MCF 10A (cell line): ENCODE data around the gene MTNR1A. TPM values are rescaled to one million over a fixed set of nuclear protein-coding genes. Genes with fewer than 3 reads are reported as not detected.

ENCODE experiments used
- BruUV-seq: library from RNA; stranded (reverse); fragments of 400-500 nt; replicated peaks from 2 replicates; lab custom pipeline; 2021; lab: Mats Ljungman, UMichigan
- CTCF ChIA-PET: fragments of 300-600 bp; sonication (Branson Sonifier 250); formaldehyde crosslinking; extraction: SDS; loops from one replicate; lab custom pipeline; 2021; ENCODE audit warnings: antibody characterized with exemption, inconsistent platforms; lab: Yijun Ruan, JAX
- POLR2A ChIA-PET: fragments of 300-600, 350-650 bp; sonication (Branson Sonifier 250); formaldehyde crosslinking; extraction: SDS; loops from one replicate; lab custom pipeline; 2020; ENCODE audit warnings: antibody characterized with exemption, inconsistent platforms; lab: Yijun Ruan, JAX
- DNase-seq: peaks from one replicate; pipeline ENCODE4 v3.0.0-alpha.2; 2018; ENCODE audit not compliant: unreplicated experiment
- H3K27ac Mint-ChIP-seq: one replicate; pipeline ENCODE4 v1.8.0; 2022; ENCODE audit warnings: mild to moderate bottlenecking, low read depth, mixed read lengths; ENCODE audit not compliant: unreplicated experiment
- H3K27me3 Mint-ChIP-seq: one replicate; pipeline ENCODE4 v1.8.0; 2022; ENCODE audit warnings: mixed read lengths; ENCODE audit not compliant: insufficient read depth, unreplicated experiment
- H3K36me3 Mint-ChIP-seq: one replicate; pipeline ENCODE4 v1.8.0; 2022; ENCODE audit warnings: mild to moderate bottlenecking, moderate library complexity, mixed read lengths; ENCODE audit not compliant: insufficient read depth, unreplicated experiment
- H3K4me1 Mint-ChIP-seq: one replicate; pipeline ENCODE4 v1.8.0; 2022; ENCODE audit warnings: mixed read lengths; ENCODE audit not compliant: insufficient read depth, unreplicated experiment
- H3K4me3 Mint-ChIP-seq: one replicate; pipeline ENCODE4 v1.8.0; 2022; ENCODE audit warnings: mild to moderate bottlenecking, moderate library complexity, mixed read lengths; ENCODE audit not compliant: unreplicated experiment
- H3K9me3 Mint-ChIP-seq: one replicate; pipeline ENCODE4 v1.8.0; 2022; ENCODE audit warnings: mixed read lengths; ENCODE audit not compliant: unreplicated experiment
- intact Hi-C: fragments of 100-400 bp; cut with micrococcal nuclease; formaldehyde crosslinking; loops from 2 replicates; pipeline ENCODE4 v1.14.1; 2022
- total RNA-seq: library from RNA; stranded (reverse); gene quantifications from 2 replicates; pipeline ENCODE4 v1.2.3, GENCODE V29; 2022
- TF ChIP-seq, protein P1 (sequence below): fragments of 200-600 bp; IDR thresholded peaks from one replicate; pipeline ENCODE4 v1.8.0; 2022; ENCODE audit warnings: antibody characterized with exemption, mild to moderate bottlenecking; ENCODE audit not compliant: unreplicated experiment

Gene MTNR1A
- total RNA-seq, 1 experiment from 2014 or later = not detected

GRCh38 chr4:186581421-186581820 is 26.1 kb upstream of the MTNR1A start:
- ChIA-PET CTCF (interaction anchor here (0.5 to 1.6 kb wide), 3 partner anchors 8 to 285 kb away, joined by 5 to 7 read pairs (median 7); no protein-coding TSS in a partner anchor), POLR2A (interaction anchor here (0.6 to 1.7 kb wide), 2 partner anchors 10 to 32 kb away, joined by 3 to 4 read pairs; no protein-coding TSS in a partner anchor)
- Mint-ChIP-seq H3K9me3 (no peaks in the 10 kb centered on the region), H3K27ac (peak overlapping the region; percentile 49), H3K4me1 (no peaks in the 10 kb centered on the region), H3K27me3 (no peaks in the 10 kb centered on the region), H3K36me3 (peaks cover 42% of the 10 kb centered on the region), H3K4me3 (no peak overlapping the region)
- DNase-seq = no peak
- TF ChIP-seq, protein P1, sequence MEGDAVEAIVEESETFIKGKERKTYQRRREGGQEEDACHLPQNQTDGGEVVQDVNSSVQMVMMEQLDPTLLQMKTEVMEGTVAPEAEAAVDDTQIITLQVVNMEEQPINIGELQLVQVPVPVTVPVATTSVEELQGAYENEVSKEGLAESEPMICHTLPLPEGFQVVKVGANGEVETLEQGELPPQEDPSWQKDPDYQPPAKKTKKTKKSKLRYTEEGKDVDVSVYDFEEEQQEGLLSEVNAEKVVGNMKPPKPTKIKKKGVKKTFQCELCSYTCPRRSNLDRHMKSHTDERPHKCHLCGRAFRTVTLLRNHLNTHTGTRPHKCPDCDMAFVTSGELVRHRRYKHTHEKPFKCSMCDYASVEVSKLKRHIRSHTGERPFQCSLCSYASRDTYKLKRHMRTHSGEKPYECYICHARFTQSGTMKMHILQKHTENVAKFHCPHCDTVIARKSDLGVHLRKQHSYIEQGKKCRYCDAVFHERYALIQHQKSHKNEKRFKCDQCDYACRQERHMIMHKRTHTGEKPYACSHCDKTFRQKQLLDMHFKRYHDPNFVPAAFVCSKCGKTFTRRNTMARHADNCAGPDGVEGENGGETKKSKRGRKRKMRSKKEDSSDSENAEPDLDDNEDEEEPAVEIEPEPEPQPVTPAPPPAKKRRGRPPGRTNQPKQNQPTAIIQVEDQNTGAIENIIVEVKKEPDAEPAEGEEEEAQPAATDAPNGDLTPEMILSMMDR = no peak
- no TSS peak for BruUV-seq
- intact Hi-C loops = no loop called here

GRCh38 chr4:186580669-186581068 is 25.3 kb upstream of the MTNR1A start:
- Mint-ChIP-seq H3K36me3 (peaks cover 36% of the 10 kb centered on the region), H3K4me3 (no peak overlapping the region), H3K4me1 (no peaks in the 10 kb centered on the region), H3K27ac (no peak overlapping the region), H3K9me3 (no peaks in the 10 kb centered on the region), H3K27me3 (no peaks in the 10 kb centered on the region)
- DNase-seq = no peak
- TF ChIP-seq, protein P1 = no peak
- POLR2A ChIA-PET = interaction anchor here (0.6 to 1.7 kb wide), 2 partner anchors 10 to 33 kb away, joined by 3 to 4 read pairs; no protein-coding TSS in a partner anchor
- CTCF ChIA-PET = interaction anchor here (0.6 to 1.6 kb wide), 3 partner anchors 9 to 1751 kb away, joined by 3 to 7 read pairs (median 7); no protein-coding TSS in a partner anchor
- no TSS peak for BruUV-seq
- intact Hi-C loops = no loop called here

- DNase-seq = no peak
- intact Hi-C loops = no loop called here
- Mint-ChIP-seq H3K27ac (no peak overlapping the region), H3K9me3 (no peaks in the 10 kb centered on the region), H3K4me1 (no peaks in the 10 kb centered on the region), H3K36me3 (no peaks in the 10 kb centered on the region), H3K27me3 (no peaks in the 10 kb centered on the region), H3K4me3 (no peak overlapping the region)
- ChIA-PET POLR2A (no interaction called here), CTCF (interaction anchor here (0.8 to 1.6 kb wide), 3 partner anchors 17 to 293 kb away, joined by 3 to 7 read pairs (median 3); no protein-coding TSS in a partner anchor)
- TF ChIP-seq, protein P1 = no peak
- no TSS peak for BruUV-seq
Observed at GRCh38 chr4:186570193-186570996, 15.0 kb upstream of the MTNR1A start.

GRCh38 chr4:186569533-186570192 is 14.3 kb upstream of the MTNR1A start:
- Mint-ChIP-seq H3K4me3 (no peak overlapping the region), H3K27me3 (no peaks in the 10 kb centered on the region), H3K36me3 (peaks cover 6% of the 10 kb centered on the region), H3K4me1 (no peaks in the 10 kb centered on the region), H3K9me3 (no peaks in the 10 kb centered on the region), H3K27ac (no peak overlapping the region)
- POLR2A ChIA-PET = no interaction called here
- TF ChIP-seq, protein P1 = no peak
- no peak for DNase-seq
- BruUV-seq = no TSS peak
- intact Hi-C loops = no loop called here
- CTCF ChIA-PET = interaction anchor here (0.8 to 1.6 kb wide), 3 partner anchors 18 to 293 kb away, joined by 3 to 7 read pairs (median 3); no protein-coding TSS in a partner anchor
